Measurements from ENCODE around the gene ZNF763. TPM values are rescaled to one million over a fixed set of nuclear protein-coding genes. Genes with fewer than 3 reads are reported as not detected.

ZNF763 gene
- total RNA-seq, 1 donor from 2014 or later = 1.1 TPM

DNA sequence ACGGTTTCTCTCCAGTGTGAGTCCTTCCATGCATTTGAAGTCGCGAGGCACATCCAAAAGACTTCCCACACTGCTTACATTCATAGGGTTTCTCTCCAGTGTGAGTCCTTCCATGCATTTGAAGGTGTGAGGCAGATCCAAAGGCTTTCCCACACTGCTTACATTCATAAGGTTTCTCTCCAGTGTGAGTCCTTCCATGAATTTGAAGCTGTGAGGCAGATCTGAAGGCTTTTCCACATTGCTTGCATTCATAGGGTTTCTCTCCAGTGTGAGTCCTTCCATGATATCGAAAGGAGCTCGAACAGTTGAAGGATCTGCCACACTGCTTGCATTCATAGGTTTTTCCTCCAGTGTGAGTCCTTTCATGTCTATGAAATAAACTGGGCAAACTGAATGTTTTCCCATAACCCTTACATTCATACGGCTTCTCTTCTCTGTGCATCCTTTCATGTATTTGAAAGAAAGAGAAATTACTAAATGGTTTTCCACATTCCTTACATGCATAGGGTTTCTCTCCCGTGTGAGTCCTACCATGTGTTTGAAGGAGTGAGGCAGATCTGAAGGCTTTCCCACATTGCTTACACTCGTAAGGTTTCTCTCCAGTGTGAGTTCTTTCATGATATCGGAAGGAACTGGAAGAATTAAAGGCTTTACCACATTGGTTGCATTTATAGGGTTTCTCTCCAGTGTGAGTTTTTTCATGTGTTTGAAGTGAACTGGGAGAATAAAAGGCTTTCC, 50.3 kb downstream of the ZNF763 start:
- H3K4me1 Mint-ChIP-seq (ENCODE audit: low read depth) = no peaks in the 10 kb centered on the region
- H3K4me3 Mint-ChIP-seq (ENCODE audit: unreplicated experiment) = no peak overlapping the region
- no peak for DNase-seq (ENCODE audit: low spot score)
- H3K27ac Mint-ChIP-seq (ENCODE audit: unreplicated experiment) = no peak overlapping the region
- TF ChIP-seq, protein P1, sequence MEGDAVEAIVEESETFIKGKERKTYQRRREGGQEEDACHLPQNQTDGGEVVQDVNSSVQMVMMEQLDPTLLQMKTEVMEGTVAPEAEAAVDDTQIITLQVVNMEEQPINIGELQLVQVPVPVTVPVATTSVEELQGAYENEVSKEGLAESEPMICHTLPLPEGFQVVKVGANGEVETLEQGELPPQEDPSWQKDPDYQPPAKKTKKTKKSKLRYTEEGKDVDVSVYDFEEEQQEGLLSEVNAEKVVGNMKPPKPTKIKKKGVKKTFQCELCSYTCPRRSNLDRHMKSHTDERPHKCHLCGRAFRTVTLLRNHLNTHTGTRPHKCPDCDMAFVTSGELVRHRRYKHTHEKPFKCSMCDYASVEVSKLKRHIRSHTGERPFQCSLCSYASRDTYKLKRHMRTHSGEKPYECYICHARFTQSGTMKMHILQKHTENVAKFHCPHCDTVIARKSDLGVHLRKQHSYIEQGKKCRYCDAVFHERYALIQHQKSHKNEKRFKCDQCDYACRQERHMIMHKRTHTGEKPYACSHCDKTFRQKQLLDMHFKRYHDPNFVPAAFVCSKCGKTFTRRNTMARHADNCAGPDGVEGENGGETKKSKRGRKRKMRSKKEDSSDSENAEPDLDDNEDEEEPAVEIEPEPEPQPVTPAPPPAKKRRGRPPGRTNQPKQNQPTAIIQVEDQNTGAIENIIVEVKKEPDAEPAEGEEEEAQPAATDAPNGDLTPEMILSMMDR (IDR thresholded peaks at IDR 0.05) = no peak
- H3K27me3 Mint-ChIP-seq (ENCODE audit: low read depth) = no peaks in the 10 kb centered on the region
- peaks cover 56% of the 10 kb centered on the region for H3K9me3 Mint-ChIP-seq (ENCODE audit: low read depth)
- peaks cover 61% of the 10 kb centered on the region for H3K36me3 Mint-ChIP-seq (ENCODE audit: low read depth)

GRCh38 chr19:12015753-12016116, 50.9 kb downstream of the ZNF763 start:
- no peak for DNase-seq (ENCODE audit: low spot score)
- no peak overlapping the region for H3K4me3 Mint-ChIP-seq (ENCODE audit: unreplicated experiment)
- no peaks in the 10 kb centered on the region for H3K4me1 Mint-ChIP-seq (ENCODE audit: low read depth)
- TF ChIP-seq, protein P1 (IDR thresholded peaks at IDR 0.05) = no peak
- peaks cover 62% of the 10 kb centered on the region for H3K36me3 Mint-ChIP-seq (ENCODE audit: low read depth)
- no peak overlapping the region for H3K27ac Mint-ChIP-seq (ENCODE audit: unreplicated experiment)
- H3K9me3 Mint-ChIP-seq (ENCODE audit: low read depth) = peaks cover 56% of the 10 kb centered on the region
- no peaks in the 10 kb centered on the region for H3K27me3 Mint-ChIP-seq (ENCODE audit: low read depth)

Other genes with a start within 250 kb of the ZNF763 start
- 3.7 to 5.5 TPM (median 3.8 TPM) in 3 replicates for gene ZNF823, start 226.1 kb upstream of the ZNF763 start, total RNA-seq
- gene ZNF441, start 198.0 kb upstream of the ZNF763 start, total RNA-seq = 4.9 to 5.8 TPM (median 5.6 TPM) in 3 replicates
- 3.6 to 7.1 TPM (median 4.2 TPM) in 3 replicates for gene ZNF491, start 166.5 kb upstream of the ZNF763 start, total RNA-seq
- 8.2 to 11.6 TPM (median 8.4 TPM) in 3 replicates for gene ZNF440, start 150.8 kb upstream of the ZNF763 start, total RNA-seq
- gene ZNF439, start 116.3 kb upstream of the ZNF763 start, total RNA-seq = 1.1 to 5.7 TPM (median 4.9 TPM) in 3 replicates
- gene ZNF69, start 77.3 kb upstream of the ZNF763 start, total RNA-seq = 11.9 to 15.4 TPM (median 12.0 TPM) in 3 replicates
- gene ZNF700, start 39.9 kb upstream of the ZNF763 start, total RNA-seq = 4.8 to 8.1 TPM (median 5.5 TPM) in 3 replicates
- 4.1 to 6.8 TPM (median 6.0 TPM) in 3 replicates for gene ZNF433, start 70.6 kb downstream of the ZNF763 start, total RNA-seq
- 0.26 to 0.32 TPM (median 0.31 TPM) in 3 replicates for gene ZNF878, start 87.9 kb downstream of the ZNF763 start, total RNA-seq
- gene ZNF844, start 99.7 kb downstream of the ZNF763 start, total RNA-seq = 7.1 to 7.9 TPM (median 7.6 TPM) in 3 replicates
- 2.0 to 3.8 TPM (median 3.1 TPM) in 3 replicates for gene ZNF20, start 175.3 kb downstream of the ZNF763 start, total RNA-seq
- 11.5 to 12.1 TPM (median 12.1 TPM) in 3 replicates for gene ZNF625, start 191.7 kb downstream of the ZNF763 start, total RNA-seq
- gene ZNF136, start 198.1 kb downstream of the ZNF763 start, total RNA-seq = 6.9 to 9.5 TPM (median 7.1 TPM) in 3 replicates

Measured in chondrocyte (in vitro differentiated cells).